Loucy (cell line): ENCODE data around the gene DIP2B.

ENCODE experiments used
- H2AFZ ChIP-seq: fragments of 200-600 bp; sonication (generic); 2 replicates; pipeline ENCODE4 v1.6.0; 2016; ENCODE audit warnings: antibody characterized with exemption, mild to moderate bottlenecking, low read length, moderate library complexity
- H3F3A ChIP-seq: fragments of 200-600 bp; 2 replicates; pipeline ENCODE4 v1.6.0; 2016; ENCODE audit warnings: antibody characterized with exemption, low read depth, mild to moderate bottlenecking
- H3K27me3 ChIP-seq: fragments of 200-600 bp; sonication (generic); 2 replicates; pipeline ENCODE4 v1.6.1; 2014; ENCODE audit warnings: low read length, mild to moderate bottlenecking; ENCODE audit not compliant: insufficient read depth, poor library complexity, severe bottlenecking
- H3K36me3 ChIP-seq: fragments of 200-600 bp; sonication (generic); 2 replicates; pipeline ENCODE4 v1.6.1; 2016; ENCODE audit warnings: low read length; ENCODE audit not compliant: insufficient read depth
- H3K4me1 ChIP-seq: fragments of 200-600 bp; sonication (generic); 2 replicates; pipeline ENCODE4 v1.5.1; 2014; ENCODE audit warnings: low read length, mild to moderate bottlenecking; ENCODE audit not compliant: insufficient read depth, poor library complexity, severe bottlenecking
- H3K4me2 ChIP-seq: fragments of 200-600 bp; sonication (generic); 2 replicates; pipeline ENCODE4 v1.6.0; 2014; ENCODE audit warnings: antibody characterized with exemption, low read length, low read depth, mild to moderate bottlenecking; ENCODE audit not compliant: poor library complexity, severe bottlenecking
- H3K4me3 ChIP-seq: fragments of 200-600 bp; sonication (generic); 2 replicates; pipeline ENCODE4 v1.5.1; 2014; ENCODE audit warnings: low read length, mild to moderate bottlenecking, mixed read lengths; ENCODE audit not compliant: poor library complexity, severe bottlenecking
- H3K79me2 ChIP-seq: fragments of 200-600 bp; sonication (generic); 2 replicates; pipeline ENCODE4 v1.6.1; 2014; ENCODE audit warnings: low read length; ENCODE audit not compliant: insufficient read depth
- H3K9ac ChIP-seq: fragments of 200-600 bp; sonication (generic); 2 replicates; pipeline ENCODE4 v1.6.0; 2014; ENCODE audit warnings: mild to moderate bottlenecking, low read depth, low read length, moderate library complexity; ENCODE audit not compliant: poor library complexity, severe bottlenecking
- H3K9me2 ChIP-seq: fragments of 200-600 bp; sonication (generic); replicated peaks from 2 replicates; pipeline ENCODE4 v1.6.1; 2016; ENCODE audit warnings: low read depth, low read length, mixed read lengths
- H3K9me3 ChIP-seq: fragments of 200-600 bp; sonication (generic); 2 replicates; pipeline ENCODE4 v1.6.1; 2014; ENCODE audit warnings: mild to moderate bottlenecking, antibody characterized with exemption, low read length, low read depth; ENCODE audit not compliant: insufficient read depth
- H4K20me1 ChIP-seq: fragments of 200-600 bp; sonication (generic); 2 replicates; pipeline ENCODE4 v1.6.0; 2014; ENCODE audit warnings: antibody characterized with exemption, low read length, mild to moderate bottlenecking; ENCODE audit not compliant: insufficient read depth, poor library complexity, severe bottlenecking
- CTCF ChIP-seq: fragments of 200-600 bp; sonication (generic); conservative IDR thresholded peaks from 2 replicates; pipeline ENCODE4 v1.5.1; 2014; ENCODE audit warnings: mild to moderate bottlenecking, antibody characterized with exemption, low read length
- EZH2phosphoT487 ChIP-seq: fragments of 200-600 bp; IDR thresholded peaks from 2 replicates; pipeline ENCODE4 v1.6.1; 2018; ENCODE audit warnings: antibody characterized with exemption, mild to moderate bottlenecking, moderate library complexity, borderline replicate concordance

DIP2B gene

GRCh38 chr12:50626026-50626425, 121.2 kb downstream of the DIP2B start:
- Histone ChIP-seq H3F3A (peaks cover 12% of the 10 kb centered on the region; the same call in 1 of the 2 replicates), H3K9me3 (no peaks in the 10 kb centered on the region), H3K36me3 (peaks cover 37% of the 10 kb centered on the region; the same call in 1 of the 2 replicates), H3K27me3 (no peaks in the 10 kb centered on the region), H3K4me2 (peak overlapping the region; percentile 77), H3K9me2 (no peaks in the 10 kb centered on the region), H3K9ac (no peak overlapping the region), H3K4me1 (peaks cover 53% of the 10 kb centered on the region), H3K79me2 (peaks cover 50% of the 10 kb centered on the region), H2AFZ (no peak overlapping the region), H4K20me1 (no peaks in the 10 kb centered on the region), H3K4me3 (no peak overlapping the region)
- TF ChIP-seq CTCF (no peak), EZH2phosphoT487 (no peak)

- Histone ChIP-seq H3K27me3 (no peaks in the 10 kb centered on the region), H3K4me3 (no peak overlapping the region), H2AFZ (no peak overlapping the region), H4K20me1 (no peaks in the 10 kb centered on the region), H3K9me2 (no peaks in the 10 kb centered on the region), H3K36me3 (peaks cover 47% of the 10 kb centered on the region; the same call in 1 of the 2 replicates), H3K79me2 (peaks cover 40% of the 10 kb centered on the region), H3F3A (0 out of 2 replicates have a peak, but pooled peaks cover 4% of the 10 kb centered on the region), H3K9ac (no peak overlapping the region), H3K4me2 (no peak overlapping the region), H3K4me1 (peaks cover 39% of the 10 kb centered on the region), H3K9me3 (no peaks in the 10 kb centered on the region)
- no peak for TF ChIP-seq CTCF
- no peak for TF ChIP-seq EZH2phosphoT487
These were observed 122.7 kb downstream of the DIP2B start for GRCh38 chr12:50627491-50627890.

GRCh38 chr12:50628394-50628793, 123.6 kb downstream of the DIP2B start:
- Histone ChIP-seq H3K4me2 (no peak overlapping the region), H2AFZ (no peak overlapping the region)

More at GRCh38 chr12:50628394-50628793, 123.6 kb downstream of the DIP2B start:
- Histone ChIP-seq H3K4me1 (peaks cover 30% of the 10 kb centered on the region), H3K27me3 (no peaks in the 10 kb centered on the region), H3K9me2 (no peaks in the 10 kb centered on the region), H3K36me3 (peaks cover 56% of the 10 kb centered on the region; the same call in 1 of the 2 replicates), H3K9ac (no peak overlapping the region), H3K79me2 (peaks cover 31% of the 10 kb centered on the region), H3K4me3 (no peak overlapping the region), H3F3A (0 out of 2 replicates have a peak, but pooled peaks cover 4% of the 10 kb centered on the region), H3K9me3 (no peaks in the 10 kb centered on the region), H4K20me1 (no peaks in the 10 kb centered on the region)
- TF ChIP-seq CTCF, result no peak
- no peak for TF ChIP-seq EZH2phosphoT487
